OCI-M2 (cell line): ENCODE measurements around the gene ANTXR1.
"Not testable (repeated sequence)": the region's sequence is repeated elsewhere in the genome, so short reads cannot be mapped to it uniquely, and the experiment has no call there.

ENCODE experiments used
- DNase-seq: peaks from one replicate; lab custom pipeline; 2025; ENCODE audit not compliant: unreplicated experiment; lab: John Stamatoyannopoulos, UW

Gene ANTXR1

DNA sequence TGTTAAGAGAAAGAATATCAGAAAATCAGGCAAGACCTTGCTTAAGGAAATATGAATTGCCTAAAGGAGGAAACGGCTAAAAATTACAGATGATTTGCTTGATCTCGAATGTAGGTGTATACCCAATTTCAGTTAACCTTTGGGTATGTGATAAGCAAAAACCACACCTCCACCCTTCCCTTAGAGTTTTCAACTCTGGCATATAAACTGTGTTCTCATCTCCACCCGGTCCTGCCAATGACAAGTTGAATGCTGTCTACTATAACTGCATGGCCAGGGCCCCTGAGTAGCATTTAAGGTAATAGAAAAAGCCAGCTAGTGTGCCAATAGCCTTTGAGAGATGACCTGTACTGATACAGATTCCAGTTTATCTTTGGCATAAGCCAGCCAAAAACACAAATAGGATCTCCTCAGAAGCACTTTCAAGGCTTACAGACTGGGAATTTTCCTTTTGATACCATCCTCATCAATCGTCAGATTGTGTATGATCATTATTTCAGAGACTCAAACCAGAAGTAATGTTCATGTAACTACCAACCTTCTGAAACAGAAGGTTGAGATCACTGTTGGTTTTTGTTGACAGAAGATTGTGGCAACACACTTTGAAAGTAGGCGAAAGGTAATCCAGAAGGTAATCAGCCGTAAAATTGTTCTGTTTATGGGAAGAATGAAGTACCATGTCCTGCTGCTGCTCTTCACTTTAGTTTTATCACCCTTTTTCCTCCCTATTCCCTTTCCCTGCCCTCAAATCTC lies 211.0 kb downstream of the ANTXR1 start:
- DNase-seq = no peak

- DNase-seq = no peak
These were observed 211.5 kb downstream of the ANTXR1 start for GRCh38 chr2:69224512-69224837.

- DNase-seq = no peak
These were observed 213.0 kb downstream of the ANTXR1 start for GRCh38 chr2:69225933-69226332.

GRCh38 chr2:69226903-69227302 lies 213.9 kb downstream of the ANTXR1 start:
- DNase-seq = no peak

- no peak for DNase-seq
These were observed 214.7 kb downstream of the ANTXR1 start for GRCh38 chr2:69227716-69228115.

- DNase-seq = not testable (repeated sequence)
These were observed 218.0 kb downstream of the ANTXR1 start for GRCh38 chr2:69230946-69231345.

GRCh38 chr2:69231612-69232277 lies 218.8 kb downstream of the ANTXR1 start:
- DNase-seq = no peak

GRCh38 chr2:69235835-69236234 lies 222.9 kb downstream of the ANTXR1 start:
- DNase-seq = not testable (repeated sequence)

GRCh38 chr2:69237070-69237670 lies 224.2 kb downstream of the ANTXR1 start:
- no peak for DNase-seq

DNA sequence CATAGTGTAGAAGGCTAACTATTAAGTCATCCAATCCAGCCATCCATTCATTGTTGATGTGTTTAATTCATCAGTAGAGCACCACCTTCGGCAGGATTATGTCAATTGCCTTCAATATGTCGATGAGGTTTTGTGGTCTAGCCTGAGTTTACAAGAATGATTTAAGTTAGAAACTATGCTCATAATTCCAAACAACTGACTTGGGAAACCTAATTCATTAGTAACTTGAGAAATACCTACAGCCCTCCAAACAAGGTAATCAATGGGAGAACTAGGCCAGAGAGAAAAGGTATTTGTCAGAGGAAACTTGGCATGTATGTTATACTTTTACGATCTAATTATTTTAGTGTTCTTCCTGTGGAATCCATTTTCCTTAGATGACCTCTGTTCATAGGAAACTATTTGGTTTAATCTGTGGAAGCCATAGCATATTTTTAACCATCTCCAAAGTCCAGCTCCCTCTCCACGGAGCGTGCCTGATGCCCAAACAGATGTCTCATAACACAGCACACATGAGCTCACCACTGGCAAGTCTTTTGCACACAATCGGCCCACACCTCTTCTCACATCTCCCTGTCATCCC lies 225.6 kb downstream of the ANTXR1 start:
- DNase-seq = no peak

- no peak for DNase-seq
These were observed 228.1 kb downstream of the ANTXR1 start for GRCh38 chr2:69241093-69241492.

- DNase-seq = no peak
These were observed 228.9 kb downstream of the ANTXR1 start for GRCh38 chr2:69241664-69242514.

- DNase-seq = no peak
These were observed 229.7 kb downstream of the ANTXR1 start for GRCh38 chr2:69242651-69243051.

DNA sequence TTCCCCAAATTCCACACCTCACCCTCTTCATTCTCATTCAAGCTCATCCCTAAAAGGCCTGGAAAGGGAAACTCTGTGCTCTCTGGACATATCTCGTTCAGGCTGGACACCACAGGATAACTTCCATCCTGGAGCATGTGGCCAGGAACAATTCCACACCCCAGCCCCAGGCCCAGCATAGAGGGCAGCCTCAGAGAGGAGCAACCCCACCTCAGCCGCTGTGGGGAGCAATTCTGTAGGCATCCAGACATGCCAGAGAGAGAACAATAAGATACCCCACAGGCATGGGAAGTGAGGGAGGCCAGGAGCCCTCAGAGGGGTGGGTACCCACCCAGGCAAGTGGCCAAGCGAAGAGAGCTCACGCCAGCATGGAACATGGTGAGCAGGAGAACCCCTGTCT lies 230.7 kb downstream of the ANTXR1 start:
- DNase-seq = no peak

- no peak for DNase-seq
These were observed 231.9 kb downstream of the ANTXR1 start for GRCh38 chr2:69244882-69245281.

DNA sequence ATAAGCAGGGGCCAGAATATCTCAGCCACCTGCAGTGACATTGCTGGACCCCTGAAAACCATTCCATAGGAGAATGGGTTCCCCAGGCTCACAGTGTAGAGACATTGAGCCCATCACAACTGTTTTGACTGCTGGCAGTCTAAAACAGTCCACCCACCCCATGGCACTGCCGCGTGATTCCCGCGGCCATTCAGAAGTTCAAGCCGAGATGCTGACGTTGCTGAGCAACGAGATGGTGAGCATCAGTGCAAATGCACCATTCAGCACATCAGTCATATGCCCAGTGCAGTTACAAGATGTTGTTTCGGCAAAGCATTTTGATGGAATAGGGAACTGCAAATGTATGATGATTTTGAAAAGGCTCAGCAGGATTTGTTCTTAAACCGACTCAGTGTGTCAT lies 234.6 kb downstream of the ANTXR1 start:
- DNase-seq = no peak

GRCh38 chr2:69248232-69248631 lies 235.3 kb downstream of the ANTXR1 start:
- no peak for DNase-seq

- no peak for DNase-seq
These were observed 238.0 kb downstream of the ANTXR1 start for GRCh38 chr2:69250981-69251380.

DNA sequence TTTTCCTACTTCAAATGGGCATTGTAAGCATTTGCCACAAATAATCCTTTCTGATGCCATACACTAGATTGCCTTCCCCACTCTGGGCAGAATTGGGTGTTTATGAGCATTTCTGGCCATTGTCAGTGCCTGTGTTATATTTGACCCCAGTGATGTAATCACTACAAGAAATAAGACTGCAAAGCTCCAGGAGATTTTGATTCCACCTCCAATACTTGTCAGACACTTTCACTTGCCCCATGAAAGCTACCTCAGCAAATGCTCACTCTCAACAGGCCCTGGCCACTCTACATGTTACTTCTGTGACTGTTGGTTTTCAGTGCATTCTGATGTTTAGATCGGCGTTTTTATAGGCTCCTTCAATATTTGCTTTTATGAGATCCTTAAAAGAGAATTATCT lies 239.0 kb downstream of the ANTXR1 start:
- DNase-seq = no peak

GRCh38 chr2:69253112-69253511 lies 240.1 kb downstream of the ANTXR1 start:
- no peak for DNase-seq
